H9 (cell line): ENCODE results near the gene PEA15. TPM values are rescaled to one million over a fixed set of nuclear protein-coding genes. Genes with fewer than 3 reads are reported as not detected.

ENCODE experiments used
- DNase-seq: peaks from one replicate; pipeline ENCODE4 v3.0.0-alpha.2; 2017
- H2AFZ ChIP-seq: one replicate; pipeline ENCODE4 v1.6.1; 2013; ENCODE audit warnings: mild to moderate bottlenecking, low read length, control low read depth, moderate library complexity
- H2AK5ac ChIP-seq: 2 replicates; pipeline ENCODE4 v1.6.1; 2013; ENCODE audit warnings: low read length, control low read depth, mixed read lengths; ENCODE audit not compliant: insufficient read length
- H2BK120ac ChIP-seq: one replicate; pipeline ENCODE4 v1.6.1; 2013; ENCODE audit warnings: low read depth, mild to moderate bottlenecking, low read length, control low read depth, inconsistent platforms; ENCODE audit not compliant: poor library complexity, severe bottlenecking
- H2BK12ac ChIP-seq: 2 replicates; pipeline ENCODE4 v1.6.1; 2013; ENCODE audit warnings: low read length, control low read depth, mixed read lengths, low read depth; ENCODE audit not compliant: insufficient read length
- H2BK15ac ChIP-seq: 2 replicates; pipeline ENCODE4 v1.6.1; 2013; ENCODE audit warnings: low read depth, low read length, control low read depth
- H2BK20ac ChIP-seq: one replicate; pipeline ENCODE4 v1.6.1; 2013; ENCODE audit warnings: low read depth, mild to moderate bottlenecking, low read length, control low read depth, inconsistent platforms; ENCODE audit not compliant: poor library complexity, severe bottlenecking
- H2BK5ac ChIP-seq: 2 replicates; pipeline ENCODE4 v1.6.1; 2013; ENCODE audit warnings: low read length, control low read depth, mixed read lengths; ENCODE audit not compliant: insufficient read length
- H3K14ac ChIP-seq: 2 replicates; pipeline ENCODE4 v1.6.1; 2013; ENCODE audit warnings: low read length, control low read depth; ENCODE audit not compliant: insufficient read depth
- H3K18ac ChIP-seq: 2 replicates; pipeline ENCODE4 v1.6.1; 2013; ENCODE audit warnings: low read depth, mild to moderate bottlenecking, mixed read lengths, low read length, control low read depth; ENCODE audit not compliant: insufficient read length
- H3K23ac ChIP-seq: 2 replicates; pipeline ENCODE4 v1.6.1; 2013; ENCODE audit warnings: low read length, control low read depth, mixed read lengths, low read depth; ENCODE audit not compliant: insufficient read length
- H3K23me2 ChIP-seq: 2 replicates; pipeline ENCODE4 v1.6.1; 2013; ENCODE audit warnings: low read depth, mild to moderate bottlenecking, mixed read lengths, low read length, control low read depth; ENCODE audit not compliant: insufficient read length, poor library complexity, severe bottlenecking
- H3K27ac ChIP-seq: 2 replicates; pipeline ENCODE4 v1.5.1; 2013; ENCODE audit warnings: low read length, control low read depth, mixed read lengths, low read depth; ENCODE audit not compliant: insufficient read length
- H3K27me3 ChIP-seq: 2 replicates; pipeline ENCODE4 v1.6.1; 2013; ENCODE audit warnings: low read length, control low read depth, inconsistent platforms; ENCODE audit not compliant: insufficient read depth
- H3K4ac ChIP-seq: 2 replicates; pipeline ENCODE4 v1.6.1; 2013; ENCODE audit warnings: low read depth, mild to moderate bottlenecking, control low read depth, inconsistent platforms, low read length, moderate library complexity
- H3K4me1 ChIP-seq: 2 replicates; pipeline ENCODE4 v1.6.1; 2013; ENCODE audit warnings: low read length, control low read depth, inconsistent platforms; ENCODE audit not compliant: insufficient read depth
- H3K4me2 ChIP-seq: 2 replicates; pipeline ENCODE4 v1.6.1; 2013; ENCODE audit warnings: low read length, control low read depth, mixed read lengths; ENCODE audit not compliant: insufficient read length, insufficient read depth
- H3K56ac ChIP-seq: 2 replicates; pipeline ENCODE4 v1.6.1; 2013; ENCODE audit warnings: low read depth, mild to moderate bottlenecking, mixed read lengths, low read length, control low read depth; ENCODE audit not compliant: insufficient read length
- H3K79me1 ChIP-seq: 2 replicates; pipeline ENCODE4 v1.6.1; 2013; ENCODE audit warnings: low read depth, mild to moderate bottlenecking, moderate library complexity, low read length, control low read depth, inconsistent platforms; ENCODE audit not compliant: insufficient read depth, poor library complexity, severe bottlenecking
- H3K79me2 ChIP-seq: 2 replicates; pipeline ENCODE4 v1.6.1; 2013; ENCODE audit warnings: low read length, control low read depth, inconsistent platforms; ENCODE audit not compliant: insufficient read depth
- H3K9ac ChIP-seq: 2 replicates; pipeline ENCODE4 v1.6.1; 2013; ENCODE audit warnings: low read length, control low read depth, mixed read lengths; ENCODE audit not compliant: insufficient read length; ENCODE audit errors: extremely low read depth
- H3K9me3 ChIP-seq: one replicate; pipeline ENCODE4 v1.6.1; 2013; ENCODE audit warnings: low read depth, low read length, inconsistent platforms; ENCODE audit not compliant: control insufficient read depth
- H3T11ph ChIP-seq: one replicate; pipeline ENCODE4 v1.6.1; 2013; ENCODE audit warnings: mild to moderate bottlenecking, low read length, control low read depth, inconsistent platforms
- H4K20me1 ChIP-seq: one replicate; pipeline ENCODE4 v1.6.1; 2013; ENCODE audit not compliant: control insufficient read depth, insufficient read length, insufficient read depth
- H4K5ac ChIP-seq: 2 replicates; pipeline ENCODE4 v1.6.1; 2013; ENCODE audit warnings: low read depth, mild to moderate bottlenecking, mixed read lengths, low read length, control low read depth; ENCODE audit not compliant: insufficient read length
- H4K8ac ChIP-seq: replicated peaks from 2 replicates; pipeline ENCODE4 v1.6.1; 2013; ENCODE audit warnings: low read length, control low read depth, mixed read lengths, low read depth; ENCODE audit not compliant: insufficient read length
- H4K91ac ChIP-seq: 2 replicates; pipeline ENCODE4 v1.6.1; 2013; ENCODE audit warnings: low read depth, mild to moderate bottlenecking, moderate library complexity, mixed read lengths, low read length, control low read depth; ENCODE audit not compliant: insufficient read length
- H3K27ac Mint-ChIP-seq, 3 experiments: 2 replicates in 2 of 3; 3 replicates in 1 of 3; pipeline ENCODE4 v1.8.0; 2020 to 2021; ENCODE audit warnings: mixed read lengths in 3 of 3, mild to moderate bottlenecking in 1 of 3, moderate library complexity in 1 of 3
- H3K27me3 Mint-ChIP-seq: 2 replicates; pipeline ENCODE4 v1.8.0; 2021; ENCODE audit warnings: low read depth, mild to moderate bottlenecking, moderate library complexity, mixed read lengths
- H3K36me3 Mint-ChIP-seq, 3 experiments: 2 replicates in 2 of 3; 3 replicates in 1 of 3; pipeline ENCODE4 v1.8.0; 2020 to 2021; ENCODE audit warnings: low read depth in 3 of 3, mixed read lengths in 3 of 3; ENCODE audit not compliant: insufficient read depth in 1 of 3
- H3K4me1 Mint-ChIP-seq, 2 experiments: 2 replicates each; pipeline ENCODE4 v1.8.0; 2020; ENCODE audit warnings: mixed read lengths in 2 of 2
- H3K4me3 Mint-ChIP-seq, 2 experiments: 2 replicates in 1 of 2; 3 replicates in 1 of 2; pipeline ENCODE4 v1.8.0; 2020 to 2021; ENCODE audit warnings: mild to moderate bottlenecking in 2 of 2, mixed read lengths in 2 of 2, moderate library complexity in 1 of 2
- H3K9me3 Mint-ChIP-seq, 2 experiments: 2 replicates in 1 of 2; 3 replicates in 1 of 2; pipeline ENCODE4 v1.8.0; 2020; ENCODE audit warnings: mild to moderate bottlenecking in 2 of 2, mixed read lengths in 2 of 2, moderate library complexity in 1 of 2
- CTCF ChIP-seq: fragments of 200-600 bp; sonication (generic); conservative IDR thresholded peaks from 3 replicates; pipeline ENCODE4 v1.8.0; 2021; ENCODE audit warnings: antibody characterized with exemption, mild to moderate bottlenecking
- WGBS: extraction: QIAGEN DNeasy Blood & Tissue Kit; methylation state at CpG from one replicate; pipeline ENCODE4 v1.1.7; 2013; ENCODE audit warnings: missing lambda C conversion rate, low lambda C conversion rate, mixed read lengths; ENCODE audit not compliant: insufficient read length; ENCODE audit errors: extremely low coverage; 5-methylcytosine and 5-hydroxymethylcytosine counted together
- total RNA-seq: library from RNA; stranded (reverse); gene quantifications from 2 replicates; pipeline ENCODE4 v1.2.1, GENCODE V29; 2021

PEA15 gene
- total RNA-seq, 1 experiment from 2014 or later = 82.1 TPM

- Mint-ChIP-seq H3K4me1 (peaks cover 69 to 73% of the 10 kb centered on the region in 2 experiments), H3K36me3 (peaks cover 28 to 65% (median 29%) of the 10 kb centered on the region in 3 experiments), H3K4me3 (peak overlapping the region in 1 of 2 experiments; percentile 17; a peak in 1 of 5 replicates), H3K27ac (peak overlapping the region in 2 of 3 experiments; percentile 20 to 72; a peak in 5 of 7 replicates), H3K27me3 (no peaks in the 10 kb centered on the region), H3K9me3 (no peaks in the 10 kb centered on the region; a peak in 1 of 5 replicates)
- no peak overlapping the region for H4K8ac ChIP-seq
- no peak overlapping the region for H3K18ac ChIP-seq
- no peak overlapping the region for H3K4ac ChIP-seq
- no peak overlapping the region for H2BK120ac ChIP-seq
- H2BK20ac ChIP-seq = no peak overlapping the region
- H3K23ac ChIP-seq = no peak overlapping the region
- no peak overlapping the region for H2AFZ ChIP-seq
- H2BK12ac ChIP-seq = no peak overlapping the region
- no peak overlapping the region for H3K4me2 ChIP-seq
- H3K27me3 ChIP-seq = no peaks in the 10 kb centered on the region
- no peak overlapping the region for H3T11ph ChIP-seq
- H3K14ac ChIP-seq = no peak overlapping the region
- no peak overlapping the region for H3K9ac ChIP-seq
- no peak for DNase-seq
- no peak overlapping the region for H4K5ac ChIP-seq
- H2BK5ac ChIP-seq = no peak overlapping the region
- H3K79me2 ChIP-seq = no peaks in the 10 kb centered on the region
- H3K56ac ChIP-seq = no peak overlapping the region
- no peak overlapping the region for H3K27ac ChIP-seq
- H3K9me3 ChIP-seq = no peaks in the 10 kb centered on the region
- TF ChIP-seq CTCF = no peak
- H3K79me1 ChIP-seq = no peaks in the 10 kb centered on the region
- H4K20me1 ChIP-seq = no peaks in the 10 kb centered on the region
- peaks cover 24% of the 10 kb centered on the region; the same call in 1 of the 2 replicates for H3K4me1 ChIP-seq
- no peak overlapping the region for H2AK5ac ChIP-seq
- H4K91ac ChIP-seq = no peak overlapping the region
- WGBS = no CpG with 5 or more reads among the region's 6 CpGs
- H2BK15ac ChIP-seq = no peak overlapping the region
- peaks cover 9% of the 10 kb centered on the region for H3K23me2 ChIP-seq
These were observed 3.6 kb downstream of the PEA15 start for GRCh38 chr1:160208557-160209320.
